H1 (cell line): Measurements from ENCODE around the gene EYA2. TPM values are rescaled to one million over a fixed set of nuclear protein-coding genes. Genes with fewer than 3 reads are reported as not detected.

Experiments
- CTCF ChIA-PET: fragments of 300-600 bp; sonication (Branson Sonifier 250); formaldehyde crosslinking; loops from one replicate; lab custom pipeline; 2021; ENCODE audit not compliant: partially characterized antibody; lab: Charles Lee
- POLR2A ChIA-PET: fragments of 300-600 bp; sonication (Branson Sonifier 250); formaldehyde crosslinking; loops from one replicate; lab custom pipeline; 2021; ENCODE audit warnings: inconsistent platforms; ENCODE audit not compliant: partially characterized antibody; lab: Charles Lee
- DNase-seq, 2 experiments: peaks; one replicate each; pipeline versions ENCODE4 v3.0.0 to v3.0.0-alpha.2; 2010 to 2022; ENCODE audit warnings: low spot score in 2 of 2, low read depth in 1 of 2, mixed read lengths in 1 of 2
- FAIRE-seq: peaks from 2 replicates; lab custom pipeline; 2011; peaks lifted over from hg19 to GRCh38; lab: Jason Lieb, UNC
- H2AFZ ChIP-seq: 2 replicates; pipeline ENCODE4 v1.8.1; 2012; ENCODE audit warnings: low read length, inconsistent platforms
- H2AK5ac ChIP-seq: 2 replicates; pipeline ENCODE4 v1.6.1; 2013; ENCODE audit warnings: low read depth, low read length
- H2BK120ac ChIP-seq: replicated peaks from 2 replicates; pipeline ENCODE3; 2013; ENCODE audit warnings: low read depth, low read length, inconsistent platforms
- H2BK12ac ChIP-seq: 2 replicates; pipeline ENCODE4 v1.6.1; 2013; ENCODE audit warnings: low read depth, low read length
- H2BK15ac ChIP-seq: 2 replicates; pipeline ENCODE4 v1.6.1; 2013; ENCODE audit warnings: low read length
- H2BK20ac ChIP-seq: 2 replicates; pipeline ENCODE4 v1.6.1; 2013; ENCODE audit warnings: low read length
- H2BK5ac ChIP-seq: 2 replicates; pipeline ENCODE4 v1.6.1; 2013; ENCODE audit warnings: low read depth, low read length
- H3K14ac ChIP-seq: 2 replicates; pipeline ENCODE4 v1.6.1; 2013; ENCODE audit warnings: inconsistent platforms; ENCODE audit not compliant: insufficient read length
- H3K18ac ChIP-seq: 2 replicates; pipeline ENCODE4 v1.6.1; 2013; ENCODE audit warnings: low read length; ENCODE audit errors: extremely low read depth
- H3K23ac ChIP-seq: 2 replicates; pipeline ENCODE4 v1.6.1; 2013; ENCODE audit warnings: inconsistent platforms; ENCODE audit not compliant: insufficient read length
- H3K23me2 ChIP-seq: 2 replicates; pipeline ENCODE4 v1.6.1; 2013; ENCODE audit warnings: low read depth, low read length
- H3K27ac ChIP-seq: 2 replicates; pipeline ENCODE4 v1.6.1; 2011; ENCODE audit warnings: low read depth, low read length, inconsistent platforms
- H3K27me3 ChIP-seq, 4 experiments: replicated peaks in 1 of 4; 1 replicate in 1 of 4; 2 replicates in 3 of 4; pipeline versions ENCODE4 v1.6.1 to v1.8.1; 2011 to 2013; ENCODE audit warnings: low read length in 3 of 4, mild to moderate bottlenecking in 3 of 4, inconsistent platforms in 2 of 4, mixed read lengths in 2 of 4, moderate library complexity in 1 of 4; ENCODE audit not compliant: control insufficient read depth in 3 of 4, insufficient read depth in 3 of 4; ENCODE audit errors: extremely low read depth in 1 of 4
- H3K36me3 ChIP-seq, 4 experiments: 2 replicates each; pipeline versions ENCODE4 v1.6.1 to v1.8.1; 2011 to 2013; ENCODE audit warnings: mild to moderate bottlenecking in 4 of 4, low read length in 3 of 4, moderate library complexity in 2 of 4, control low read depth in 1 of 4, inconsistent platforms in 1 of 4; ENCODE audit not compliant: insufficient read depth in 4 of 4, control insufficient read depth in 2 of 4
- H3K4ac ChIP-seq: replicated peaks from 2 replicates; pipeline ENCODE3; 2013; ENCODE audit warnings: low read length, low read depth, mixed read lengths, inconsistent platforms; ENCODE audit not compliant: insufficient read length
- H3K4me1 ChIP-seq, 4 experiments: replicated peaks in 1 of 4; 1 replicate in 1 of 4; 2 replicates in 3 of 4; pipeline versions ENCODE4 v1.6.1 to v1.8.1; 2011 to 2013; ENCODE audit warnings: low read length in 3 of 4, inconsistent platforms in 2 of 4, mixed read lengths in 1 of 4; ENCODE audit not compliant: insufficient read depth in 4 of 4, control insufficient read depth in 3 of 4
- H3K4me2 ChIP-seq, 2 experiments: 2 replicates each; pipeline versions ENCODE4 v1.6.1 to v1.8.1; 2011 to 2013; ENCODE audit warnings: low read depth in 2 of 2, low read length in 2 of 2, control low read depth in 1 of 2, inconsistent platforms in 1 of 2, mild to moderate bottlenecking in 1 of 2; ENCODE audit not compliant: insufficient read depth in 1 of 2
- H3K4me3 ChIP-seq, 4 experiments: fragments of 200-600, 300-600 bp in 1 of 4; sonication (generic), shearing (Covaris generic), sonication (Bioruptor Twin) in 1 of 4; 2 replicates each; pipeline versions ENCODE4 v1.5.1 to v1.8.1; 2011 to 2016; ENCODE audit warnings: low read length in 4 of 4, low read depth in 3 of 4, control low read depth in 2 of 4, inconsistent platforms in 2 of 4, mild to moderate bottlenecking in 2 of 4, mixed read lengths in 1 of 4, moderate library complexity in 1 of 4; ENCODE audit not compliant: insufficient read depth in 2 of 4; ENCODE audit errors: extremely low read depth in 1 of 4
- H3K56ac ChIP-seq: replicated peaks from 2 replicates; pipeline ENCODE3; 2013; ENCODE audit warnings: low read depth, mild to moderate bottlenecking, mixed read lengths, low read length, inconsistent platforms; ENCODE audit not compliant: insufficient read length
- H3K79me1 ChIP-seq: 2 replicates; pipeline ENCODE4 v1.6.1; 2013; ENCODE audit warnings: low read depth, low read length, control low read depth
- H3K79me2 ChIP-seq, 2 experiments: 2 replicates each; pipeline versions ENCODE4 v1.6.1 to v1.8.1; 2012 to 2013; ENCODE audit warnings: low read length in 2 of 2, mild to moderate bottlenecking in 2 of 2, inconsistent platforms in 1 of 2; ENCODE audit not compliant: insufficient read depth in 2 of 2, control insufficient read depth in 1 of 2
- H3K9ac ChIP-seq, 4 experiments: replicated peaks in 1 of 4; 1 replicate in 1 of 4; 2 replicates in 3 of 4; pipeline versions ENCODE4 v1.6.1 to v1.8.1; 2011 to 2013; ENCODE audit warnings: low read depth in 3 of 4, low read length in 3 of 4, control low read depth in 2 of 4, mild to moderate bottlenecking in 2 of 4, moderate library complexity in 2 of 4, inconsistent platforms in 1 of 4; ENCODE audit errors: extremely low read depth in 1 of 4
- H3K9me3 ChIP-seq, 2 experiments: 2 replicates each; pipeline versions ENCODE4 v1.6.1 to v1.8.1; 2012 to 2013; ENCODE audit warnings: mild to moderate bottlenecking in 2 of 2, moderate library complexity in 2 of 2, control low read depth in 1 of 2, inconsistent platforms in 1 of 2, low read depth in 1 of 2, low read length in 1 of 2, mixed read lengths in 1 of 2; ENCODE audit not compliant: insufficient read depth in 2 of 2
- H4K20me1 ChIP-seq, 2 experiments: replicated peaks in 1 of 2; 2 replicates each; pipeline versions ENCODE3 to v1.8.1; 2011 to 2013; ENCODE audit warnings: inconsistent platforms in 2 of 2, low read length in 2 of 2, mild to moderate bottlenecking in 1 of 2; ENCODE audit not compliant: insufficient read depth in 2 of 2, control insufficient read depth in 1 of 2
- H4K5ac ChIP-seq: 2 replicates; pipeline ENCODE4 v1.6.1; 2013; ENCODE audit warnings: low read length, low read depth, mixed read lengths, inconsistent platforms; ENCODE audit not compliant: insufficient read length
- H4K8ac ChIP-seq: 2 replicates; pipeline ENCODE4 v1.8.0; 2013; ENCODE audit warnings: mild to moderate bottlenecking, moderate library complexity, low read length, inconsistent platforms; ENCODE audit not compliant: insufficient read depth; ENCODE audit errors: extremely low read depth
- H4K91ac ChIP-seq: replicated peaks from 2 replicates; pipeline ENCODE3; 2013; ENCODE audit warnings: low read length, mixed read lengths, inconsistent platforms; ENCODE audit not compliant: insufficient read length
- NANOG ChIP-seq: IDR thresholded peaks from 2 replicates; pipeline ENCODE4 v1.6.1; 2011; ENCODE audit warnings: low read length, low read depth, mild to moderate bottlenecking, inconsistent platforms; ENCODE audit not compliant: insufficient read depth, poor library complexity, severe bottlenecking
- POU5F1 ChIP-seq: IDR thresholded peaks from 2 replicates; pipeline ENCODE4 v1.6.1; 2011; ENCODE audit warnings: low read depth, mild to moderate bottlenecking, low read length, moderate library complexity
- RAD21 ChIP-seq, 2 experiments: IDR thresholded peaks in 1 of 2; conservative IDR thresholded peaks in 1 of 2; 2 replicates each; pipeline ENCODE4 v1.6.1; 2011; ENCODE audit warnings: low read depth in 2 of 2, low read length in 2 of 2, improper control_type of control experiment in 1 of 2, inconsistent platforms in 1 of 2, mild to moderate bottlenecking in 1 of 2, moderate library complexity in 1 of 2
- SIN3A ChIP-seq, 2 experiments: IDR thresholded peaks in 1 of 2; conservative IDR thresholded peaks in 1 of 2; 2 replicates each; pipeline ENCODE4 v1.6.1; 2011 to 2012; ENCODE audit warnings: low read length in 2 of 2, improper control_type of control experiment in 1 of 2, low read depth in 1 of 2, mild to moderate bottlenecking in 1 of 2
- SP2 ChIP-seq: IDR thresholded peaks from 2 replicates; pipeline ENCODE4 v1.6.1; 2012; ENCODE audit warnings: mild to moderate bottlenecking, low read length, inconsistent platforms
- WGBS, 2 experiments: shearing (Covaris generic) in 1 of 2; methylation state at CpG; one replicate each; pipeline versions ENCODE4 v1.1.6 to v1.1.7; 2013 to 2015; ENCODE audit warnings: low lambda C conversion rate in 2 of 2, mixed read lengths in 2 of 2, inconsistent platforms in 1 of 2, low coverage in 1 of 2, missing lambda C conversion rate in 1 of 2; ENCODE audit not compliant: insufficient replicate concordance in 2 of 2, insufficient coverage in 1 of 2, insufficient read length in 1 of 2; ENCODE audit errors: extremely low coverage in 1 of 2, missing lambda C conversion rate in 1 of 2; 5-methylcytosine and 5-hydroxymethylcytosine counted together
- polyA plus RNA-seq, 7 experiments: library from polyadenylated mRNA; depleted of rRNA in 3 of 7; stranded (reverse) in 5 of 7; unstranded in 2 of 7; fragments of >200 nt in 5 of 7; fragments of 200-250 nt in 2 of 7; gene quantifications; 1 replicate in 5 of 7; 2 replicates in 1 of 7; 4 replicates in 1 of 7; pipeline versions ENCODE4 v1.2.1 to v1.2.3, GENCODE V29; 2011 to 2013; ENCODE audit warnings: missing spikeins in 2 of 7, mixed read lengths in 2 of 7
- total RNA-seq: library from RNA; stranded (reverse); fragmentation: NEBNext Ultra II Directional; extraction: Animal tissue kit (Norgen Biotek cat#: 25700); gene quantifications from 2 replicates; pipeline ENCODE4 v1.2.1, GENCODE V29; 2021

The EYA2 gene
- total and polyA plus RNA-seq, 2 of the 8 experiments (the other 6 are each of a cell fraction or from before 2014, with no cell fraction given), result 1.6 to 1.7 TPM

GRCh38 chr20:46990596-46991104, 96.0 kb downstream of the EYA2 start:
- Histone ChIP-seq H3K4me2 (no peak overlapping the region), H4K91ac (no peak overlapping the region), H3K27me3 (no peaks in the 10 kb centered on the region), H3K14ac (no peak overlapping the region), H3K4me1 (peaks cover 6 to 20% (median 15%) of the 10 kb centered on the region in 4 experiments; a peak in 6 of 7 replicates), H3K79me2 (no peaks in the 10 kb centered on the region), H3K18ac (no peak overlapping the region), H2BK120ac (no peak overlapping the region), H3K4ac (no peak overlapping the region), H4K20me1 (no peaks in the 10 kb centered on the region), H3K56ac (no peak overlapping the region), H3K4me3 (no peak overlapping the region), H2AFZ (no peak overlapping the region), H3K9me3 (no peaks in the 10 kb centered on the region), H2AK5ac (no peak overlapping the region), H4K5ac (no peak overlapping the region), H4K8ac (no peak overlapping the region), H3K23me2 (no peaks in the 10 kb centered on the region), H3K36me3 (no peaks in the 10 kb centered on the region), H3K23ac (no peak overlapping the region), H2BK5ac (no peak overlapping the region), H2BK15ac (no peak overlapping the region), H2BK12ac (no peak overlapping the region), H3K27ac (no peak overlapping the region), H3K9ac (no peak overlapping the region), H2BK20ac (peak overlapping the region; percentile 19; the same call in 1 of the 2 replicates), H3K79me1 (no peaks in the 10 kb centered on the region)
- no peak for TF ChIP-seq SP2
- no peak for TF ChIP-seq RAD21 (IDR thresholded peaks at IDR 0.05 in 1 of 2, conservative IDR thresholded peaks at IDR 0.05 in 1 of 2; ENCODE audit: low read depth in 2 of 2, low read length in 2 of 2)
- TF ChIP-seq SIN3A (conservative IDR thresholded peaks at IDR 0.05 in 1 of 2, IDR thresholded peaks at IDR 0.05 in 1 of 2; ENCODE audit: low read depth in 1 of 2, low read length in 2 of 2), result no peak
- no peak for TF ChIP-seq NANOG
- TF ChIP-seq POU5F1, result no peak
- DNase-seq, result no peak
- CTCF ChIA-PET, result interaction anchor here (0.7 kb wide), 1 partner anchor 25 kb away, joined by 3 read pairs; no protein-coding TSS in a partner anchor
- POLR2A ChIA-PET, result no interaction called here
- 79% methylated on average over 5 of the region's 5 CpGs; no CpG with 5 or more reads in 1 of the 2 experiments for WGBS, 2 experiments
- FAIRE-seq, result no peak
